Natural killer cell (primary cell): ENCODE data around the gene OTX2. TPM values are rescaled to one million over a fixed set of nuclear protein-coding genes. Genes with fewer than 3 reads are reported as not detected.

Experiments
- ATAC-seq, 3 donors: fragments of 150-1000 bp in 2 of 3; fragments of 200-7000 bp in 1 of 3; cut with Tn5 transposase; 1 replicate in 1 of 3; 2 replicates in 2 of 3; pipeline ENCODE4 v1.10.0; 2021; ENCODE audit warnings: mild to moderate bottlenecking in 2 of 3, moderate library complexity in 2 of 3
- DNase-seq, 2 donors: peaks; one replicate each; pipeline versions ENCODE4 v3.0.0 to v3.0.0-alpha.2; 2013 to 2021; ENCODE audit warnings: mixed read lengths in 1 of 2
- H3K27ac ChIP-seq: one replicate; pipeline ENCODE4 v1.5.1; 2013; ENCODE audit warnings: mild to moderate bottlenecking, low read length
- H3K27me3 ChIP-seq: one replicate; pipeline ENCODE4 v1.6.1; 2013; ENCODE audit warnings: low read length; ENCODE audit not compliant: control insufficient read depth, insufficient read depth
- H3K36me3 ChIP-seq: one replicate; pipeline ENCODE4 v1.6.1; 2013; ENCODE audit warnings: low read length; ENCODE audit not compliant: control insufficient read depth, insufficient read depth
- H3K4me1 ChIP-seq: one replicate; pipeline ENCODE4 v1.6.1; 2013; ENCODE audit warnings: low read length; ENCODE audit not compliant: control insufficient read depth, insufficient read depth
- H3K4me3 ChIP-seq: one replicate; pipeline ENCODE4 v1.5.1; 2013; ENCODE audit warnings: low read length
- H3K9me3 ChIP-seq: one replicate; pipeline ENCODE4 v1.6.1; 2013; ENCODE audit warnings: low read length; ENCODE audit not compliant: control insufficient read depth, insufficient read depth
- H3K27ac Mint-ChIP-seq, 2 donors: one replicate each; pipeline ENCODE4 v1.8.0; 2022; ENCODE audit warnings: mild to moderate bottlenecking in 2 of 2, mixed read lengths in 2 of 2, moderate library complexity in 1 of 2
- H3K27me3 Mint-ChIP-seq, 2 donors: one replicate each; pipeline ENCODE4 v1.8.0; 2022; ENCODE audit warnings: low read depth in 2 of 2, mixed read lengths in 2 of 2
- H3K36me3 Mint-ChIP-seq: one replicate; pipeline ENCODE4 v1.8.0; 2022; ENCODE audit warnings: mixed read lengths
- H3K4me1 Mint-ChIP-seq, 2 donors: one replicate each; pipeline ENCODE4 v1.8.0; 2022; ENCODE audit warnings: mixed read lengths in 2 of 2
- H3K4me3 Mint-ChIP-seq: one replicate; pipeline ENCODE4 v1.8.0; 2022; ENCODE audit warnings: mild to moderate bottlenecking, moderate library complexity, mixed read lengths
- H3K9me3 Mint-ChIP-seq, 2 donors: one replicate each; pipeline ENCODE4 v1.8.0; 2022; ENCODE audit warnings: mixed read lengths in 2 of 2
- WGBS: methylation state at CpG from one replicate; pipeline ENCODE4 v1.1.7; 2013; ENCODE audit warnings: missing lambda C conversion rate; ENCODE audit not compliant: insufficient coverage; 5-methylcytosine and 5-hydroxymethylcytosine counted together
- intact Hi-C: fragments of 100-400 bp; cut with micrococcal nuclease; formaldehyde crosslinking; loops from one replicate; pipeline ENCODE4 v1.14.2; 2022
- total RNA-seq, 4 donors: library from RNA; stranded (reverse); fragments of 120-200 nt in 1 of 4; gene quantifications; one replicate each; pipeline versions ENCODE4 v1.2.3 to v1.2.4, GENCODE V29; 2013 to 2022
- TF ChIP-seq, protein P1 (sequence below): fragments of 200-600 bp; IDR thresholded peaks from one replicate; pipeline ENCODE4 v1.8.0; 2022; ENCODE audit warnings: antibody characterized with exemption

The OTX2 gene
- total RNA-seq, 3 donors from 2014 or later (not counting 1 experiment from before 2014, with no cell fraction given) = not detected

DNA sequence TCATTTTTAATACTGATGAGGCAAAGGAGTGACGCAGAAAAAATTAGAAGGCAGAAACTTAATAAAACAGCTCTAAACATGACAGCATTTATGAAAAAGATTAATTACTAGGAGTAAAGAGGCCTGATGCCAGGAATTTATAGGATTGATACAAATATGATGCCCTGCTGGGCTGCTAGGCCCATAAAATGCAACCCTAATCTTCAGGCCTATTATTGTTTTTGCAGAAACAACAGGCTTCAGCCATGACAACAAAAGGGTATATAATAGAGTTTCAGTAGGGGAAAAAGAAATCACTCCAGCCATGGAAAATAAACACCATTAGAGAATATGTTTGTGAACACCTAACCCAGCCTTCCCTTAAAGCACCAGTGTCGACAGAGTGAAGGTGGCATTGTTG is 50.6 kb downstream of the OTX2 start:
- Mint-ChIP-seq H3K4me1 (no peaks in the 10 kb centered on the region), H3K9me3 (no peaks in the 10 kb centered on the region), H3K36me3 (no peaks in the 10 kb centered on the region), H3K27ac (no peak overlapping the region), H3K4me3 (no peak overlapping the region), H3K27me3 (peaks cover 11 to 12% of the 10 kb centered on the region in 2 donors)
- ATAC-seq (no peak), DNase-seq (no peak)
- TF ChIP-seq, protein P1, sequence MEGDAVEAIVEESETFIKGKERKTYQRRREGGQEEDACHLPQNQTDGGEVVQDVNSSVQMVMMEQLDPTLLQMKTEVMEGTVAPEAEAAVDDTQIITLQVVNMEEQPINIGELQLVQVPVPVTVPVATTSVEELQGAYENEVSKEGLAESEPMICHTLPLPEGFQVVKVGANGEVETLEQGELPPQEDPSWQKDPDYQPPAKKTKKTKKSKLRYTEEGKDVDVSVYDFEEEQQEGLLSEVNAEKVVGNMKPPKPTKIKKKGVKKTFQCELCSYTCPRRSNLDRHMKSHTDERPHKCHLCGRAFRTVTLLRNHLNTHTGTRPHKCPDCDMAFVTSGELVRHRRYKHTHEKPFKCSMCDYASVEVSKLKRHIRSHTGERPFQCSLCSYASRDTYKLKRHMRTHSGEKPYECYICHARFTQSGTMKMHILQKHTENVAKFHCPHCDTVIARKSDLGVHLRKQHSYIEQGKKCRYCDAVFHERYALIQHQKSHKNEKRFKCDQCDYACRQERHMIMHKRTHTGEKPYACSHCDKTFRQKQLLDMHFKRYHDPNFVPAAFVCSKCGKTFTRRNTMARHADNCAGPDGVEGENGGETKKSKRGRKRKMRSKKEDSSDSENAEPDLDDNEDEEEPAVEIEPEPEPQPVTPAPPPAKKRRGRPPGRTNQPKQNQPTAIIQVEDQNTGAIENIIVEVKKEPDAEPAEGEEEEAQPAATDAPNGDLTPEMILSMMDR = no peak
- Histone ChIP-seq H3K4me1 (no peaks in the 10 kb centered on the region), H3K36me3 (no peaks in the 10 kb centered on the region), H3K9me3 (no peaks in the 10 kb centered on the region), H3K27me3 (no peaks in the 10 kb centered on the region), H3K27ac (no peak overlapping the region), H3K4me3 (no peak overlapping the region)
- no CpG with 5 or more reads among the region's 2 CpGs for WGBS
- intact Hi-C loops = no loop called here

DNA sequence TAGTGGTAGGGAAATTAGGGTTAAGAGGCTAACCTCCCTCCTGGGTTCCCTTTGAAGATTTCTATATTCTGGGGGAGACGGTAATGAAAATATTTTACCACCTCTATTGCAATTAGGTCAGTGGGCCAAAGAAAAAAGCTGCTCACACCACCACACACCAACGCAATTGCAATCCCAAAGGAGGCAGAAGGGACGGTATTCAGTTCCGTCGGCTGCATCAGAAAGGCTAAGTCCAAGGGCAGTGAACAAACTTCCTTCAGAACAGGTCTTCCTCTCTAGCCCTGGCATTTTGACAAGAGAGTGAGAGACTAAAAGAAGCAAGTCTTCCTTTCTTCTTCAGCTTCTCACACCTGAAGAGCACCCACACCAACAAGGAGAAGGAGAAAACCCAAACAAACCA is 51.2 kb downstream of the OTX2 start:
- WGBS = 84% methylated on average over 5 of the region's 5 CpGs
- H3K27me3 Mint-ChIP-seq = peaks cover 7 to 9% of the 10 kb centered on the region in 2 donors
- TF ChIP-seq, protein P1 = no peak
- H3K9me3 Mint-ChIP-seq = no peaks in the 10 kb centered on the region
- no peaks in the 10 kb centered on the region for H3K9me3 ChIP-seq
- no peak overlapping the region for H3K27ac ChIP-seq
- H3K4me1 Mint-ChIP-seq = no peaks in the 10 kb centered on the region
- no peak overlapping the region for H3K4me3 ChIP-seq
- DNase-seq (no peak), ATAC-seq (no peak)
- H3K4me1 ChIP-seq = no peaks in the 10 kb centered on the region
- no peak overlapping the region for H3K4me3 Mint-ChIP-seq
- intact Hi-C loops = no loop called here
- no peaks in the 10 kb centered on the region for H3K27me3 ChIP-seq
- H3K27ac Mint-ChIP-seq = no peak overlapping the region
- no peaks in the 10 kb centered on the region for H3K36me3 ChIP-seq
- H3K36me3 Mint-ChIP-seq = no peaks in the 10 kb centered on the region

DNA sequence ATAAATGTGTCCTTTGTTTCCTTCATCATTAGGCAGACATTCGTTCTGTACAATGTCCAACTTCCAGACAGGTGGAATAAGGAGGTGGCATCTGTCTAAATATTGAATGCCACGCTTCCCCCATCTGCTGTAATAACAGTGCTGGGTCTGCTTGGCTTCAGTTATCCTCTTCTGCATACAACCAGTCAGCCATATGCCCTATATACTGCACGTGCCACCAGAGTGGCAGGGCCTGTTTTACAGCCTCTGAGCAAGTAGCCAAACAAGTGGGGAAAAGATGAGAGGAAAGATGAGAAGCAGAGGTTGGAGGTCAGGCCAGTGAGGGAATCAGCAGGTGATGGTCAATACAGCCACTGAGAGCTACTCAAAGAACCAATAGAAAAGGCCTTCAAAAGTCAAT is 55.4 kb downstream of the OTX2 start:
- peaks cover 6 to 7% of the 10 kb centered on the region in 2 donors for H3K27me3 Mint-ChIP-seq
- no peaks in the 10 kb centered on the region for H3K4me1 Mint-ChIP-seq
- no peaks in the 10 kb centered on the region for H3K36me3 Mint-ChIP-seq

DNA sequence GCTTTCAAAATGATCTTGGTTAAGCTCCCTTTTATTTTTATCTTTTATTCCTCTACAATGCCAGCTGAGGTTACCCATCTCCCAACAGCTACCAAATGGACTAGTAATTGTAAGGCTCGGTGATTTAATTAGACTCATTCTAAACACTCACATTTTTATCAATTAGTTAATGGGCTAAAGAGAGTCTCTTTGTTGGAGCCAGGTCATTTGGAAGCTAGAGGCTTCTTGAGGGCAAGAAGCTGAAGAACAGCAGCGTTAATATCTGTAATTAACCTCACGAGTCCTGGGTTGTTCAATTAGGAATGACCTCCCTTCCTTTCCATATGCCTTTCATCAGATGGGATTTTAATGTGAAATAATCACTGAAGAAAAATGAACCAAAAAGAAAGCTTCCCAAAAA is 56.9 kb downstream of the OTX2 start:
- intact Hi-C loops = no loop called here
- no peak overlapping the region for H3K27ac ChIP-seq
- H3K27me3 ChIP-seq = no peaks in the 10 kb centered on the region
- Mint-ChIP-seq H3K4me3 (no peak overlapping the region), H3K9me3 (no peaks in the 10 kb centered on the region), H3K27ac (no peak overlapping the region), H3K27me3 (peaks cover 6 to 9% of the 10 kb centered on the region in 2 donors), H3K4me1 (no peaks in the 10 kb centered on the region), H3K36me3 (no peaks in the 10 kb centered on the region)
- DNase-seq (no peak), ATAC-seq (no peak)
- H3K4me1 ChIP-seq = no peaks in the 10 kb centered on the region
- TF ChIP-seq, protein P1 = no peak
- WGBS = 93% methylated on average over 2 of the region's 3 CpGs
- no peaks in the 10 kb centered on the region for H3K9me3 ChIP-seq
- no peaks in the 10 kb centered on the region for H3K36me3 ChIP-seq
- no peak overlapping the region for H3K4me3 ChIP-seq

More for the DNA sequence above, 55.4 kb downstream of the OTX2 start:
- TF ChIP-seq, protein P1 = no peak
- Histone ChIP-seq H3K9me3 (no peaks in the 10 kb centered on the region), H3K27ac (no peak overlapping the region), H3K4me1 (no peaks in the 10 kb centered on the region), H3K4me3 (no peak overlapping the region), H3K36me3 (no peaks in the 10 kb centered on the region), H3K27me3 (no peaks in the 10 kb centered on the region)
- Mint-ChIP-seq H3K4me3 (no peak overlapping the region), H3K9me3 (no peaks in the 10 kb centered on the region), H3K27ac (no peak overlapping the region)
- intact Hi-C loops = no loop called here
- no peak for DNase-seq
- ATAC-seq = no peak
- WGBS = 74% methylated on average over 3 of the region's 3 CpGs
